HL-60 (cell line): ENCODE results near the gene ZNF341.

ENCODE experiments used
- DNase-seq, 2 experiments: peaks; one replicate each; pipeline ENCODE4 v3.0.0-alpha.2; 2010 to 2020; ENCODE audit warnings: low read depth in 1 of 2, low spot score in 1 of 2
- H3K27ac ChIP-seq: fragments of 250-450 bp; sonication (Bioruptor Pico); replicated peaks from 2 replicates; pipeline ENCODE4 v1.5.1; 2020; ENCODE audit warnings: mild to moderate bottlenecking, moderate library complexity
- H3K27me3 ChIP-seq: fragments of 250-450 bp; sonication (Bioruptor Pico); 2 replicates; pipeline ENCODE4 v1.5.1; 2021; ENCODE audit warnings: mild to moderate bottlenecking, moderate library complexity; ENCODE audit not compliant: insufficient read depth, poor library complexity, severe bottlenecking
- H3K4me3 ChIP-seq: replicated peaks from 2 replicates; pipeline ENCODE4 v1.5.1; 2011; ENCODE audit warnings: mild to moderate bottlenecking, control low read depth, low read length; ENCODE audit not compliant: insufficient read depth
- GABPA ChIP-seq: IDR thresholded peaks from 2 replicates; pipeline ENCODE4 v1.6.1; 2012; ENCODE audit warnings: low read depth
- POLR2AphosphoS5 ChIP-seq: IDR thresholded peaks from 2 replicates; pipeline ENCODE4 v1.6.1; 2012; ENCODE audit warnings: low read depth
- SPI1 ChIP-seq: IDR thresholded peaks from 2 replicates; pipeline ENCODE4 v1.6.1; 2012; ENCODE audit warnings: low read depth, mild to moderate bottlenecking, borderline replicate concordance
- TF ChIP-seq, protein P1 (sequence below): IDR thresholded peaks from 2 replicates; pipeline ENCODE4 v1.6.1; 2012; ENCODE audit warnings: low read depth; ENCODE audit not compliant: insufficient replicate concordance
- TF ChIP-seq, protein P2 (sequence below): IDR thresholded peaks from one replicate; pipeline ENCODE4 v1.5.1; 2011; ENCODE audit warnings: low read length, control low read depth, inconsistent platforms; ENCODE audit not compliant: insufficient read depth

Gene ZNF341

DNA sequence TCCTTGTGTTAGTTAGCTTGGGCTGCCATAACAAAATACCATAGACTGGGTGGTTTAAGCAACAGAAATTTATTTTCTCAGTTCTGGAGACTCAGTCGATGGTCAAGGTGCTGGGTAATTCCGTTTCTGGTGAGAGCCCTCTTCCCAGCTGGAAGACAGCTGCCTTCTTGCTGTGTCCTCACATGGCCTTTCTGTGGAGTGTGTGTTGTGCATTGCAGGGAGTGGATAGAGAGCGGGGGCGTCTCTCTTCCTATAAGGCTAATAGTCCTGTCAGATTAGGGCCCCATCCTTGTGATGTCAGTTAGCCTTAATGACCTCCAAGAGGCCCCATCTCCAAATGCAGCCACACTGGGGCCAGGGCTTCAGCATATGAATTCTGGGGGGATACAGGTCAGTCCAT, 98.6 kb downstream of the ZNF341 start:
- DNase-seq: no peak
- H3K27me3 ChIP-seq: no peaks in the 10 kb centered on the region
- TF ChIP-seq, protein P1, sequence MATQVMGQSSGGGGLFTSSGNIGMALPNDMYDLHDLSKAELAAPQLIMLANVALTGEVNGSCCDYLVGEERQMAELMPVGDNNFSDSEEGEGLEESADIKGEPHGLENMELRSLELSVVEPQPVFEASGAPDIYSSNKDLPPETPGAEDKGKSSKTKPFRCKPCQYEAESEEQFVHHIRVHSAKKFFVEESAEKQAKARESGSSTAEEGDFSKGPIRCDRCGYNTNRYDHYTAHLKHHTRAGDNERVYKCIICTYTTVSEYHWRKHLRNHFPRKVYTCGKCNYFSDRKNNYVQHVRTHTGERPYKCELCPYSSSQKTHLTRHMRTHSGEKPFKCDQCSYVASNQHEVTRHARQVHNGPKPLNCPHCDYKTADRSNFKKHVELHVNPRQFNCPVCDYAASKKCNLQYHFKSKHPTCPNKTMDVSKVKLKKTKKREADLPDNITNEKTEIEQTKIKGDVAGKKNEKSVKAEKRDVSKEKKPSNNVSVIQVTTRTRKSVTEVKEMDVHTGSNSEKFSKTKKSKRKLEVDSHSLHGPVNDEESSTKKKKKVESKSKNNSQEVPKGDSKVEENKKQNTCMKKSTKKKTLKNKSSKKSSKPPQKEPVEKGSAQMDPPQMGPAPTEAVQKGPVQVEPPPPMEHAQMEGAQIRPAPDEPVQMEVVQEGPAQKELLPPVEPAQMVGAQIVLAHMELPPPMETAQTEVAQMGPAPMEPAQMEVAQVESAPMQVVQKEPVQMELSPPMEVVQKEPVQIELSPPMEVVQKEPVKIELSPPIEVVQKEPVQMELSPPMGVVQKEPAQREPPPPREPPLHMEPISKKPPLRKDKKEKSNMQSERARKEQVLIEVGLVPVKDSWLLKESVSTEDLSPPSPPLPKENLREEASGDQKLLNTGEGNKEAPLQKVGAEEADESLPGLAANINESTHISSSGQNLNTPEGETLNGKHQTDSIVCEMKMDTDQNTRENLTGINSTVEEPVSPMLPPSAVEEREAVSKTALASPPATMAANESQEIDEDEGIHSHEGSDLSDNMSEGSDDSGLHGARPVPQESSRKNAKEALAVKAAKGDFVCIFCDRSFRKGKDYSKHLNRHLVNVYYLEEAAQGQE: no peak
- TF ChIP-seq, protein P2, sequence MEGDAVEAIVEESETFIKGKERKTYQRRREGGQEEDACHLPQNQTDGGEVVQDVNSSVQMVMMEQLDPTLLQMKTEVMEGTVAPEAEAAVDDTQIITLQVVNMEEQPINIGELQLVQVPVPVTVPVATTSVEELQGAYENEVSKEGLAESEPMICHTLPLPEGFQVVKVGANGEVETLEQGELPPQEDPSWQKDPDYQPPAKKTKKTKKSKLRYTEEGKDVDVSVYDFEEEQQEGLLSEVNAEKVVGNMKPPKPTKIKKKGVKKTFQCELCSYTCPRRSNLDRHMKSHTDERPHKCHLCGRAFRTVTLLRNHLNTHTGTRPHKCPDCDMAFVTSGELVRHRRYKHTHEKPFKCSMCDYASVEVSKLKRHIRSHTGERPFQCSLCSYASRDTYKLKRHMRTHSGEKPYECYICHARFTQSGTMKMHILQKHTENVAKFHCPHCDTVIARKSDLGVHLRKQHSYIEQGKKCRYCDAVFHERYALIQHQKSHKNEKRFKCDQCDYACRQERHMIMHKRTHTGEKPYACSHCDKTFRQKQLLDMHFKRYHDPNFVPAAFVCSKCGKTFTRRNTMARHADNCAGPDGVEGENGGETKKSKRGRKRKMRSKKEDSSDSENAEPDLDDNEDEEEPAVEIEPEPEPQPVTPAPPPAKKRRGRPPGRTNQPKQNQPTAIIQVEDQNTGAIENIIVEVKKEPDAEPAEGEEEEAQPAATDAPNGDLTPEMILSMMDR: no peak
- TF ChIP-seq SPI1 (no peak), GABPA (no peak)
- no peak overlapping the region for H3K27ac ChIP-seq
- no peak overlapping the region for H3K4me3 ChIP-seq

DNA sequence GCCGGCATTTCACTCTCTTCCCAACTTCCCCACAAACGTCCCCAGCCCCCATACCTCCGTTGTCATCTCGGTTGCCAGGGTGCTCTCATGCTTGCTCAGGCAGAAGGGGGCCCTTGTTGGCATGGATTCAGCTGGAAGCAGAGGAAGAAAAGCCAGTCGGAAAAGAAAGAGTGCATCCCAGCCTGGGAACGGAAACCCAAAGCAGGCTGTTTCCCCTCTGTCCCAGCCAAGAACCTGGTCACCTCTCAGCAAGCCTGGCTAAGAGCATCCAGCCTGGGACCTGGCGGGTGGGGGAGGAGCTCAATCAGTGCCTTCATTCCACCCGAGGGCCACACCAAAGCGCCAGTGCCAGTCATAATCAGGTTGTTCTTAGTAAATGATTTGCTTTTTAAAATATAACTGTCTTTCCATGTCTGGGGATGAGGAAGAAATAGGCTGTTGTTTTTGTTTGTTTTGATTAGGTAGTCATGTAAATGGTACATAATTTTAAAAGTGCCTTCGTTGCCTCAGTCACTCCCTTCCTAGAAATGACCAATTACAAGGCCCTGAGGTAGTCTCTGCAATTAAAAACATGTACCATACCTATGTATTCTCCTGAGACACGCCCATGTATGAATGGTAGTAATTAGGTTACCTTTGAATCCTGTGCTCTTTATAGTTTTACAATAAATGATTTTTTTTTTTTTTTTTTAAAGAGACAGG, 100.5 kb downstream of the ZNF341 start:
- no peak for DNase-seq
- no peak overlapping the region for H3K27ac ChIP-seq
- H3K4me3 ChIP-seq: no peak overlapping the region
- H3K27me3 ChIP-seq: no peaks in the 10 kb centered on the region
- no peak for TF ChIP-seq POLR2AphosphoS5
- TF ChIP-seq, protein P2: no peak
- no peak for TF ChIP-seq GABPA

DNA sequence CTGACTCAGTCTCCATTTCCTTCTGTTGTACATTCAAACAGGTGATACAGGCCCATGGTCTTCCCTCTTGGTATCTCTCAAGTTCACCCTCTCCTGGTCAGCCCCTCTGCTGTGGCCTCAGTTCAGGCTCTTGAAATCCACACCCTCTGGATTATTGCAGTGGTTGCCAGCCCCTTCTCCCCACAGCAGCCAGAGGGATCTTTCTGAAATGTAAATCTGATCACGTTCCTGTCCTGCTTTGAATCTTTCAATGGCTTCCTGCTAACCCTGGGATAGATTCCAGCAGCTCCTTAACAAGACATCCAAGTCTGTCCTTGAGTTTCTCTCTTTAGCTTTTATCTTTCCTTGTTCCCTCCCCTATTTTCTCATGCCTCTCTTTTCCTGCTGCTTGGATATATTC, 101.5 kb downstream of the ZNF341 start:
- no peak overlapping the region for H3K27ac ChIP-seq
- DNase-seq: no peak

More for the DNA sequence above, 101.5 kb downstream of the ZNF341 start:
- no peaks in the 10 kb centered on the region for H3K27me3 ChIP-seq
- H3K4me3 ChIP-seq: no peak overlapping the region
- TF ChIP-seq SPI1 (no peak), GABPA (no peak), POLR2AphosphoS5 (no peak)
- TF ChIP-seq, protein P2: no peak
- TF ChIP-seq, protein P1: no peak
